Measurements from ENCODE around the gene BLOC1S5. TPM values are rescaled to one million over a fixed set of nuclear protein-coding genes. Genes with fewer than 3 reads are reported as not detected.
"Not testable (repeated sequence)": the region's sequence is repeated elsewhere in the genome, so short reads cannot be mapped to it uniquely, and the experiment has no call there.

BLOC1S5 gene
- total RNA-seq, 2 donors from 2014 or later, result 10.8 to 11.7 TPM

DNA sequence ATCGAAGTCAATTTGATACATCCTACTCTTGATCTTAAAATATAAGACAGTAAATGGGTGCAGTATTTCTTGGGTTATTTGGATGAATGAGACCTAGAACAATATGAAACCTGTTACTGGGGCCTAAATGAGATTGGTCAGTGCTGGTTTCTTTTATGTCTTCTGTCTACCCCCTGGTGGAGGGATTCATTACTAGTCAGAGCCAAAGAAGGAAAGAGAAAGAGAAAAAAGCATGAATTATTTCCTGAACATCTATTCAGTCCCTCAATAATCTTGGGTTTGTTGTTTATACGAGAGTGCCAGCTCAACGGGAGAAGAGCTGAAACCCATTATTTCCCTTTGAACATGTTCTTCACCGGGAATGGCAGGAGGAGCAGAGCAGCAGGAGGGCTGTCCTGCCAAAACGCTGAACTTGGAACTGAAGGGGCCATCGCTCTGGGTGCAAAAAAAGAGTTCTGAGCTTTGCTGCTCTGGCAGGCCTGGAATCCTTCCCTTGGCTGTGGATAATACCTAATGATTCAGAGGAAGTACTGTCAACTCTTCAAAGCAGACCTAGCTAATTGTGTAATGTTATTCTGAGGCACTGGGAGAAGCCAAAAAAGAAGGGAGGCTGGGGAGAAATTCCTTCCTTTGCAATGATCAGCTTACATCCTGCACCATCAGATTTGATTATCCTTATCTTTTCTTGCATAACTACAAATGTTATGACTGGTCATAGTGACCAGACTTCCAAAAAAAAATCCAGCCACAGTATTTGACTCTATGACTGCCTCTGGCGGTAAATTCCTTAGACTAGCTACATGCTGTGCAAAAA lies 72.0 kb downstream of the BLOC1S5 start:
- DNase-seq (no peak), ATAC-seq (no peak)
- no peaks in the 10 kb centered on the region for H3K36me3 Mint-ChIP-seq (ENCODE audit: low read depth)
- H3K4me1 Mint-ChIP-seq, result no peaks in the 10 kb centered on the region
- no peak overlapping the region for H3K4me3 Mint-ChIP-seq
- H3K9me3 ChIP-seq (ENCODE audit: control insufficient read depth, low read length, poor library complexity, severe bottlenecking), result no peaks in the 10 kb centered on the region
- peak overlapping the region; percentile 29 for H3K27ac Mint-ChIP-seq
- no peaks in the 10 kb centered on the region for H3K27me3 Mint-ChIP-seq

DNA sequence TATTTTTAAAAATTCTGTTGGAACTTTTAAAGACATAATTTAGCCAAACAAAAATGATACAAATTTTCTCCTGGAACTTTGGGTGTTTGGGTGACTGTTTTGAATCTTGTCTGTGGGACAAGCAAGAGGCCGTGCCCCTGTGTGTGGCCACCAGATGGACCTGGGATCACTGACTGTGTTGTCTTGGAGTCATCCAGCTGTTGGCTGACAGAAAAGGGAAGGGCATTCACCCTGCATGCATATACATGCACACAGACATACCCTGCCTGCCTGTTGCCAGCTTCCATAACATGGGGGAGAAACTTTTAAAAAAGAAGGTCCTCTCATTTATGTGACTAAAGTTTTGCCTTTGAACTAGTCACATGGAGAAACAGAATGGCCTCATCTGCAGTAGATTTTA lies 72.7 kb downstream of the BLOC1S5 start:
- no peak for DNase-seq
- no peaks in the 10 kb centered on the region for H3K36me3 Mint-ChIP-seq (ENCODE audit: low read depth)
- no peak for ATAC-seq

DNA sequence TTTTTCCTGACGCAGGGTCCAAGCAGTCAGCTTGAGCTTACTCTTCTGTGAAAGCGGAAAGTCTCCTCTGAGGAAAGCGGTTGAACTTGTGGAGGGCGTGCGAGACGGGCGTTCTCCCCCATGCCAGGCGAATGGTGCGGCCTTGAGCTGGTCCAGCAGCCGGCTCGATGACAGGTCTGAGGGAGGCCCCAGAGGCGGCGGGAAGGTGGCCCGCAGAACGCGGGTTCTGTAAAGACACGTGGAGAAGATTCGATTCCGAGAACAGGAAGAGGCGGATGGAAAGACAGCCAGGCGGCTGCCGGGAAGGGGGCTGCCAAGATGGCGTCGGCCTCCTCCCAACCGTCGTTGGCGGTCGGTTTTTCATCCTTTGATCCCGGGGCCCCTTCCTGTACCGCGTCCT lies 78.0 kb downstream of the BLOC1S5 start:
- Mint-ChIP-seq H3K4me1 (no peaks in the 10 kb centered on the region), H3K27ac (no peak overlapping the region), H3K4me3 (no peak overlapping the region), H3K27me3 (no peaks in the 10 kb centered on the region), H3K36me3 (ENCODE audit: low read depth) (no peaks in the 10 kb centered on the region)
- no peak for DNase-seq
- no peaks in the 10 kb centered on the region for H3K9me3 ChIP-seq (ENCODE audit: control insufficient read depth, low read length, poor library complexity, severe bottlenecking)
- ATAC-seq, result no peak

More for the DNA sequence above, 72.7 kb downstream of the BLOC1S5 start:
- Mint-ChIP-seq H3K4me1 (no peaks in the 10 kb centered on the region), H3K4me3 (no peak overlapping the region), H3K27me3 (no peaks in the 10 kb centered on the region), H3K27ac (no peak overlapping the region)
- no peaks in the 10 kb centered on the region for H3K9me3 ChIP-seq (ENCODE audit: control insufficient read depth, low read length, poor library complexity, severe bottlenecking)

DNA sequence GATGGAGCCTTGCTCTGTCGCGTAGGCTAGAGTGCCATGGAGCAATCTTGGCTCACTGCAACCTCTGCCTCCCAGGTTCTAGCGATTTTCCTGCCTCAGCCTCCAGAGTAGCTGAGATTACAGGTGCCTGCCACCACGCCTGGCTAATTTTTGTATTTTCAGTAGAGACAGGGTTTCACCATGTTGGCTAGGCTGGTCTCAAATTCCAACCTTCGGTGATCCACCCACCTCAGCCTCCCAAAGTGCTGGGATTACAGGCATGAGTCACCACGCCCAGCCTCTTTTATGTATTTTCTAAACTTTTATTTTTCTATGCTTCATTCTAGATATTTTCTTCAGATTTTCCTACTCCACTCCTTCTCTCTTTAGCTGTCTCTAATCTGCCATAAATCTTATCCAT lies 80.2 kb downstream of the BLOC1S5 start:
- H3K27ac Mint-ChIP-seq, result peak overlapping the region; percentile 14
- not testable (repeated sequence) for H3K9me3 ChIP-seq (ENCODE audit: control insufficient read depth, low read length, poor library complexity, severe bottlenecking); H3K4me3 Mint-ChIP-seq; H3K27me3 Mint-ChIP-seq; H3K36me3 Mint-ChIP-seq (ENCODE audit: low read depth); DNase-seq; H3K4me1 Mint-ChIP-seq; ATAC-seq

DNA sequence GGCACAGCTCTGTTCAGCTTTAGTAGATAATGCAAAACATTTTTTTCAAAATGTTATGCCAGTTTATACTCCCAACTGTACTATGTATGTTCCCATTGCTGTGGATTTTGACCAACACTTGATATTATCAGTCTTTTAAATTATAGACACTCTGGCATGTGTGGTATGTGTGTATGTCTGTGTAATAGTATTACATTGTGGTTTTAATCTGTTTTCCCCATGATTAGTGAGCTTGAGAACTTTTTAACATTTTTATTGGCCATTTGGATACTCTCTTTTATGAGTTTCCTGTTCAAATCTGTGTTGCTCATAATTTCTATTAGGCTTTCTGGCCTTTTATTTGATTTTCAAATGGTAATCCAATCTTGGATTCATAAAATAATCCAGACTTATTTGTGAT lies 84.4 kb downstream of the BLOC1S5 start:
- H3K4me1 Mint-ChIP-seq, result peaks cover 7% of the 10 kb centered on the region
- no peak for DNase-seq
- H3K4me3 Mint-ChIP-seq, result no peak overlapping the region
- no peaks in the 10 kb centered on the region for H3K36me3 Mint-ChIP-seq (ENCODE audit: low read depth)
- no peaks in the 10 kb centered on the region for H3K9me3 ChIP-seq (ENCODE audit: control insufficient read depth, low read length, poor library complexity, severe bottlenecking)
- no peak overlapping the region for H3K27ac Mint-ChIP-seq
- no peak for ATAC-seq
- H3K27me3 Mint-ChIP-seq, result peaks cover 16% of the 10 kb centered on the region

DNA sequence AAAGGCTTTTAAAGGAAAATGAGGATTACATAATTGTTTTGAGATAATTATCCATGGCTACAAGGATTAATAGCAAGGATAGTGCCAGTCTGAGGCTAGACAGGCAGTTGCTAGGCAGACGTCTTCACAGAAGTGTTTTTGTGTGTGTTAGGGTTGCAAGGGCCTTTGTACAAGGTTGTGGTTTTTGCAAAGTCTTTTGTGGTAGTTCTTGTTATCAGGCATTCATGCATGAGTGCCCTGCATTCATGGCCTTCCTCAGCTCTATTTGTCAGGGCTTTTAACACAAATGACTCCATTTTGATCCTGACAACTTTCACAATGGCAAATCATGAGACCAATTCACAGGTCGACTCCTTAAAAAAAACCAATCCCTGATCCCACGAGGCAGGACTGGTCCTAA lies 85.5 kb downstream of the BLOC1S5 start:
- Mint-ChIP-seq H3K4me1 (peaks cover 7% of the 10 kb centered on the region), H3K27ac (no peak overlapping the region), H3K4me3 (no peak overlapping the region), H3K36me3 (ENCODE audit: low read depth) (no peaks in the 10 kb centered on the region), H3K27me3 (peaks cover 26% of the 10 kb centered on the region)
- DNase-seq (no peak), ATAC-seq (no peak)
- H3K9me3 ChIP-seq (ENCODE audit: control insufficient read depth, low read length, poor library complexity, severe bottlenecking), result no peaks in the 10 kb centered on the region

DNA sequence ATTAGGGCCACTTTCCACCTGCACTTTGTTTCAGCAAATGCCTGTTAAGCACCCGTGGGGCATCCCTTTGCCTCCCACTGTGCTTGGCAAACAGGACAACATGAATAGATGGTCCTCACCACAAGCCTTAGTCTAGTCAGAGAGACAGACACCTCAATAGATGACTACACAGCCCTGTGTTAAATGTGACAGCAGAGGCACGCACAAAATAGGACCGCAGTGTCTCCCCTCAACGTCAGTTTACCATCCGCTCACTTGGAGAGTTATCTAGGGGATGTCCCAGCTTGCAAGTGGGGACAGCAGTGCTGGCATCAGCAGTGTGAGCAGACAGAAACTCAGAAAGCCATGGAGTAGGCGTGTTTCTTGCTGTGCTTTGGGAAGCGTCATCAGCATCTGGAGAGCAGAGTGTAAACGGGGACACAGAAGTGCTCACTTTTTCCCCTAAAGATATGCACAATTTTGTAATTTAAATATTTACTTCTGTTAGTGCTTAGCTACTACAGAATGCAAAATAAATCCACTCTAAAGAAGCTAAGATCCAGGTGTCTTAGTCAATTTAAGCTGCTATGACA lies 87.6 kb downstream of the BLOC1S5 start:
- no peaks in the 10 kb centered on the region for H3K9me3 ChIP-seq (ENCODE audit: control insufficient read depth, low read length, poor library complexity, severe bottlenecking)
- no peak for DNase-seq
- ATAC-seq, result no peak
- Mint-ChIP-seq H3K4me1 (peaks cover 7% of the 10 kb centered on the region), H3K36me3 (ENCODE audit: low read depth) (no peaks in the 10 kb centered on the region), H3K4me3 (no peak overlapping the region), H3K27me3 (peaks cover 26% of the 10 kb centered on the region), H3K27ac (no peak overlapping the region)

DNA sequence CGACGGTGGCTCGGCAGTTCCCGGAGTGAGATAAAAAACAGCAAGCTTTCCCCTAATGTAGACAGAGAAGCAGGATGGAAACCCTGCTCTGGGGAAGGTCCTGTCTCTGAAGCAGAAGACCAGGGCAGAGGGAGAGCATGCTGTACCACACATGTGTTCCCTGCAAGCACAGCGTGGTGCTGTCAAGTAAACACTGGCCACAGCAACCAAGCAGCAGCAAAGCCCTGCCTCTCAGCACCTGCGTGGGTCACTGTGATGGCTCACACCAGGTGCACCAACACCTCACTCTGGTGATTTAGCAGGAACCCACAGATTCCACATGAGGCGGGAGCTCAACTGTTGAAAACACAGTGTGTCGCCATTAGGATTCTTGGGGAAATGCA lies 88.4 kb downstream of the BLOC1S5 start:
- no peak for DNase-seq
- H3K9me3 ChIP-seq (ENCODE audit: control insufficient read depth, low read length, poor library complexity, severe bottlenecking), result no peaks in the 10 kb centered on the region
- Mint-ChIP-seq H3K4me1 (peaks cover 7% of the 10 kb centered on the region), H3K27ac (no peak overlapping the region), H3K36me3 (ENCODE audit: low read depth) (no peaks in the 10 kb centered on the region), H3K27me3 (peaks cover 26% of the 10 kb centered on the region), H3K4me3 (peak overlapping the region; percentile 13)
- no peak for ATAC-seq

DNA sequence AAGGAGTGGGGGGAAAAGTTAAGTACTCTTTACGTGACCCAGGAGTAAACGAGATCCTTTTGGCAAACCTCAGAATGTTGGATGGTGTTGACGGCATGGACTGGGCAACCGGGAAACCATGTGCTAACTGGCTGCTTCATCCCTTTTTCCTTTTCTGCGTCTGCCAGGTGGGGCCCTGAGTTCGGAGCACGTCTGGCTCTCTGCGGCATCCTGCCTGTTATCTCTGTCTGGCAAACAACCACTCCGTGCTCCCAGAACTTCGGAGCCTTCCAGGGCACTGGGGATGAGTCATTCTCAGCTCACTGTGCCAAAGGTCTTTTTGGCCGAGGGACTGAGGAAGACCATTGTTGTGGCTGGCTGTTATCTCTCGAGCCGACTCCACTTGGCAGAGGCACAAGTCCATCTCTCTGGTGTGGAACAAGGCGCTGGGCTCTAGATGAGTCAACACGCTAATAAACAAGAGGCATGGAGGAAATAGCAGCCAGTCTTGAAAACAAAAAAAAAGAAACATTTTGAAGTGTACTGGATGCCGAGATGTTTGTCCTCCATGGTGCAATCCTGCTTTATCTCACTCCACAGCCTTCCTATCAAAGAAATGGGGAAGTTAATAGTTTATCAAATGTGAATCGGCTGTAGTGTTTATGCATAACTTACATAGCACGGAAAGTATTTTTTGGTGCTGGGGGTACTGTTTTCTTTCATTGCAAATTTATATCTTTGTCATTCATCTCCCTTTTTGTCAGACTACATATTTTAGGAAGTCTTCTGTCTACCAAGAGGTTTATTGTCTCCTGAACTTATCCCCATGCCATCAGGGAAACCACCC lies 89.0 kb downstream of the BLOC1S5 start:
- H3K9me3 ChIP-seq (ENCODE audit: control insufficient read depth, low read length, poor library complexity, severe bottlenecking), result no peaks in the 10 kb centered on the region
- ATAC-seq (no peak), DNase-seq (no peak)
- Mint-ChIP-seq H3K36me3 (ENCODE audit: low read depth) (no peaks in the 10 kb centered on the region), H3K27me3 (peaks cover 26% of the 10 kb centered on the region), H3K27ac (no peak overlapping the region), H3K4me1 (peaks cover 7% of the 10 kb centered on the region), H3K4me3 (peak overlapping the region; percentile 13)

DNA sequence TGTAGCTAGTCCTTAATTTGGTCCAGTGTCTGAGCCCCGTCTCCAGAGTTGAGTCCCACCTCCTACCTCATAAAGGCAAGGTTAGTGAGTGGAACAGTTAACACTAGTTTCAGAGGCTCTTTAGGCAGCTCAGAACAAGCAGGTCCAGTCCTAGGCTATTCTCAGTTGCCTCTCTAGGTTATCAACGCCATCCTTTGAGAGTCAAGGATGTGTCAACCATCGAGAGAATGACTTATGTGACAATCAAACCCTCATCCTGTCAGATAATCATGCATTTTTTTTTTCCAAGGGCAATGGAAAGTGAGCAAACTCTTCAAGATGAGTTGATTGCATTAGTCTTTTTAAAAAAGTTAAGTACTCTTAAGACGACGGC lies 89.6 kb downstream of the BLOC1S5 start:
- Mint-ChIP-seq H3K4me1 (peaks cover 7% of the 10 kb centered on the region), H3K36me3 (ENCODE audit: low read depth) (no peaks in the 10 kb centered on the region), H3K4me3 (no peak overlapping the region), H3K27me3 (peaks cover 26% of the 10 kb centered on the region), H3K27ac (no peak overlapping the region)
- no peak for ATAC-seq
- DNase-seq, result no peak
- H3K9me3 ChIP-seq (ENCODE audit: control insufficient read depth, low read length, poor library complexity, severe bottlenecking), result no peaks in the 10 kb centered on the region

DNA sequence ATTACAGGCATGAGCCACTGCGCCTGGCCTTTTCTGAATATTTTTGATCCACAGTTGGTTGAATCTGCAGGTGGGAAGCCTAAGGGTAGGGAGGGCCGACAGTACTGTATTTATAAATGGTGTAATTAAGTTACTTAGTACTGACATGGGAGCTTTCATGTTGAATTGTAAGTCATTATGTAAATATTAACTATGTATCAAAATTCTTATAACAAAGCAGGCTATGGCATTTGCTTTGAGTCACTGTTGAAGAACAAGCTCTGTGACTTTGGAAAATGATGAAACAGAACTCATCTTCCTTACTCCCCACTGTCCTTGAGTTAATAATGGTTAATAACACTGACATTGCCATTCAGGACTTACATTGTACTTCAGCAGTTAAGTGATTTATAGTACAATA lies 90.6 kb downstream of the BLOC1S5 start:
- Mint-ChIP-seq H3K4me3 (no peak overlapping the region), H3K27me3 (peaks cover 26% of the 10 kb centered on the region)
- ATAC-seq, result no peak

DNA sequence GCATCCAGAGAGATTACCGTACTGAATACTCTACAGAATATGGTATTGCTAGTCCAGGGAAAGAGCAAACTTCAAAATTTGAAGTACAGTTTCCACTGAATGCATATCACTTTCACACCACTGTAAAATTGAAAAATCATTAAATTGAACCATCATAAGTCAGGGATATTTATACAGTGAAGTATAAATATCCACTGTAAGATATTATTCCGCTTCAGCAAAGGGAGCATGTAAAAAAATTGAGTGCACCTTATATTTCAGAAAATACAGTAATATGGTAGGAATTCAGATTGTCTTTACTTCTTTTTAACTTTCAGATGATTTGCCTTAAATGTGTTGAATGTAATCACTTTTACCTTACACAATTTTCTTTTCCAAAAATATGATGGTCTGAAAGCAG lies 92.7 kb downstream of the BLOC1S5 start:
- H3K4me1 Mint-ChIP-seq, result peaks cover 5% of the 10 kb centered on the region
- H3K4me3 Mint-ChIP-seq, result no peak overlapping the region
- ATAC-seq (no peak), DNase-seq (no peak)
- no peak overlapping the region for H3K27ac Mint-ChIP-seq
- no peaks in the 10 kb centered on the region for H3K9me3 ChIP-seq (ENCODE audit: control insufficient read depth, low read length, poor library complexity, severe bottlenecking)
- peaks cover 24% of the 10 kb centered on the region for H3K27me3 Mint-ChIP-seq
- peaks cover 2% of the 10 kb centered on the region for H3K36me3 Mint-ChIP-seq (ENCODE audit: low read depth)

More for the DNA sequence above, 90.6 kb downstream of the BLOC1S5 start:
- peaks cover 7% of the 10 kb centered on the region for H3K4me1 Mint-ChIP-seq
- no peaks in the 10 kb centered on the region for H3K9me3 ChIP-seq (ENCODE audit: control insufficient read depth, low read length, poor library complexity, severe bottlenecking)
- no peak overlapping the region for H3K27ac Mint-ChIP-seq
- H3K36me3 Mint-ChIP-seq (ENCODE audit: low read depth), result no peaks in the 10 kb centered on the region
- no peak for DNase-seq

DNA sequence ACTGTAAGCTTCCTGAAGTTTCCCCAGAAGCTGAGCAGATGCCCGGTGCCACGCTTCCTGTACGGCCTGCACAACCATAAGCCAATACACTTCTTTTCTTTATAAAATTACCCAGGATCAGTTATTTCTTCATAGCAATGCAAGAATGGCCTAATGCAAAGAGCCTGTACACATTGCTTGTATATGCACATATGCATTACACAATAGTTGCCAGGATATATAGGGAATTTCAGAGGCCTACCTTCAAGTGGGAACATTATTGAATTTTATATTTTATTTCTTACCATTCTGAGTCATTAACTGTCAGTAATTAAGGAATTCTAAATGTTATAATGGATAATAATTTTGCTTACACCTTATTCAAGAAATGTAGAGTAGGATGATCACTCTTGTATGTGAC lies 93.6 kb downstream of the BLOC1S5 start:
- Mint-ChIP-seq H3K36me3 (ENCODE audit: low read depth) (peaks cover 2% of the 10 kb centered on the region), H3K4me3 (no peak overlapping the region), H3K27me3 (peaks cover 18% of the 10 kb centered on the region), H3K27ac (no peak overlapping the region), H3K4me1 (peaks cover 4% of the 10 kb centered on the region)
- no peak for DNase-seq
- ATAC-seq, result no peak
- H3K9me3 ChIP-seq (ENCODE audit: control insufficient read depth, low read length, poor library complexity, severe bottlenecking), result no peaks in the 10 kb centered on the region

Data from T-helper 17 cell (primary cell).